Loucy (cell line): ENCODE measurements around the gene BCL11A.

Source experiments
- CTCF ChIP-seq: fragments of 200-600 bp; sonication (generic); conservative IDR thresholded peaks from 2 replicates; pipeline ENCODE4 v1.5.1; 2014; ENCODE audit warnings: mild to moderate bottlenecking, antibody characterized with exemption, low read length
- EZH2phosphoT487 ChIP-seq: fragments of 200-600 bp; IDR thresholded peaks from 2 replicates; pipeline ENCODE4 v1.6.1; 2018; ENCODE audit warnings: antibody characterized with exemption, mild to moderate bottlenecking, moderate library complexity, borderline replicate concordance

GRCh38 chr2:60550984-60551239, 2.5 kb downstream of the BCL11A start:
- TF ChIP-seq CTCF = no peak
- no peak for TF ChIP-seq EZH2phosphoT487
